Measurements from ENCODE around the gene RUNX1.

The RUNX1 gene

DNA sequence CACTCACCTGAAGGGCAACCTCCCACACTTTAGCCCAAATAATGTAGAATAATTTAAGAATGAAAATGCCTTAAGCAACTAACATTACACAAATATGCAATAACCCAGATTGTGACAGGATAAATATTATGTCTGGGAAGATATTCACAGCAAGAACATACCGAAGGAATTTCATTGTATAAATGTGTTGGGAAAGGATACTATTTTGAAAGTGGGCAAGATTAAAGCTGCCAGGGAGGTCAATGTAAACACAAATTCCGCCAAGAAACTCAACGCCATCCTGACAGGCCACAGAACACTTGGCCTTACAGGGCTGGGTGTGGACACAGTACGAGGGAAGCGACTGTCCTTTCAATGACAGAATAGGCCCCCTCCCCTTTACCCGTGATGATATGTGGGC, 173.3 kb downstream of the RUNX1 start:
- DNase-seq, result no peak
- TF ChIP-seq GATA1 (IDR thresholded peaks at IDR 0.05; ENCODE audit: low read depth, low read length) (no peak), POLR2A (IDR thresholded peaks at IDR 0.05; ENCODE audit: low read length) (no peak)

DNA sequence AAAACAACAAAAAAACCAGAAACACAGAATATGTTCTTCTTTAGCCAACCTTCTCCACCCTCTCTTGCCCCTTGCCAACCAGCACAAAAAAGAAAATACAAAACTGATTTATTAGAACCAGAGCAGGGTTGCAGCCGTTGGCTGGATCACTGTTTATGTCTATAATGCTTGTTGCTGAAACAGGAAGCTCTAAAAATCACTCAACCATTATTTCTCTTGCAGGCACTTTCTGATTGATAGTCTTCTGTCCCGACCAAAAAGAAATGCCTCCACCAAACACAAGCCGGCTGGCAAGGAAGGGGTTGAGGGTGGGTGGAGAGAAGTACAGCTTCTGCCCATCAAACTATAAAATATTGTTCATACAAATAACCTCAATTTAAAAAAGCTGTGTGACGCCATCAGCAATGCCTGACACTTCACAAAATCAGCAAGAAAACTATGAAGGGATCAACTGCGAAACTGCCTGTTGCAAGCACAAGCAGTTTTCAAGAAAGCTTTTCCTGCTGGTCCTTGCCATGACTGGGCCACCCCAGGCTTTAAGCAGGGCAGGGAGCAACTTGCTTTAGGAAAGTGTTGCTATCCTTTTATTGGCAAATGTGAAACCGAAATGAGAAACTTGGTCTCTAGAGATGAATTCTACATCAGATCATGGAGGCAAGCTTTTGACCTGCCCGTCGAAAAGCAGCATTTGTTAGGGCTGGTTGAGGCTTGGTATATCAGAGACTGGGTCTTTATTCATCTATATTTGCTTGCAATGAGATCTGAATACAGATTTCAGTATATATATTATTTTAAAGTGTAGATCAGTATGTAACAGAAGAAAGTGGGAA, 174.2 kb downstream of the RUNX1 start:
- no peak for TF ChIP-seq GATA1 (IDR thresholded peaks at IDR 0.05; ENCODE audit: low read depth, low read length)
- TF ChIP-seq POLR2A (IDR thresholded peaks at IDR 0.05; ENCODE audit: low read length), result no peak
- DNase-seq, result no peak

DNA sequence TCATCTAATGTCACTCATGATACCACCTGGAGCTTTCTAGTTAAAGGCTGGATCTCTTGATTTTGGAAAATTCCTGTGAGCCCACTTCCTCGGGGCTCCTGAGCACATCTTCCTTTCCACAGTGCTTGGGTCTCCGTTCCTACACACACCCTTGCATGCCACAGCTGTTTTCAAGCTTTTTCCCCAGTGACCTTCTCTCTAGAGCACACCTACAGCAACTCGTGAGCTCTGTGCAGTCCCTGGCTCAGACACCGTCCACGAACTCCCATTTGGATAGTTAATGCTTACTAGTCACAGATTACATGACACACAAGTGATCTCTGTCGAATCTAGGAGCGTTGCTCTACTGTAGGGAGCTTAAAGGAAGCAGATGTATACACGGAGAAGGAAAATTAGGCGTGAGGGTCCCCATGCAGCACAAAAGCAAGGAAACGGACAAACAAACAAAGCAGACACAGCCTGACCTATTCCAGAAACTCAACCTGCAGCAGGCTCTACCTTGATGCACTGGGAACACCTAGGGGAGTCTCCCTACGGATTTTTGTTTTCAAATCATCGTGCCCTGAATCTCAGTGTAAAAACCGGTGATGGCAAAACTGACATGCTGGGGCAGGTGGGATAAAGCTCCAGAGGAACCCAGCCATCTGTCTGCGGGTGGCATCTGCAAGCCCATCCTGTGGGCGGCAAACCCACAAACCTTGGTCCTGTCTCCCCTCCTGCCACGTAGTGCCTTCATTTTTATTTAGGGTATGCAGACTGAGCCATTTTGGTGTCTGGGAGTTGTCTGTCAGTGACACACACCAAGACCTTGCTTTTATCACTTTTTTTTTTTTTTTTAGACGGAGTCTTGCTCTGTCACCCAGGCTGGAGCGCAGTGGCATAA, 177.8 kb downstream of the RUNX1 start:
- TF ChIP-seq GATA1 (IDR thresholded peaks at IDR 0.05; ENCODE audit: low read depth, low read length) (no peak), POLR2A (IDR thresholded peaks at IDR 0.05; ENCODE audit: low read length) (no peak)
- DNase-seq, result no peak

DNA sequence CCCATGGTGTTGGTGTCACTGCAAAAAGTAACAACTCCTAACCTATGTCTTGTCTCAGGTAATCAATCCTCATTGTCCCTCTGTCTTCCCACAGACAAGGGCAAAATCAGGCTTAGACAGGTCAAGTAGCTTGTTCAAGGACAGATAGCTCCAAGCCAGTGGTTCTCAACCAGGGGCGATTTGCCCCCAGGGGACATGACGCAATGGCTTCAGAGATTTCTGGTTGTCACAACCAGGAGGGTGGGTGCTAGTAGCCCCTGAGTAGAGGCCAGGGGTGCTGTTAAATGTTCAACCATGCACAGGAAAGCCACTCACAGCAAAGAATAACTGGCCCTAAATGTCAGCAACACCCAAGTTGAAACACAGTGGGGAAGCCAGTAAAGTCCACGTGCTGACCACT, 178.9 kb downstream of the RUNX1 start:
- no peak for DNase-seq
- TF ChIP-seq GATA1 (IDR thresholded peaks at IDR 0.05; ENCODE audit: low read depth, low read length), result no peak
- no peak for TF ChIP-seq POLR2A (IDR thresholded peaks at IDR 0.05; ENCODE audit: low read length)

GRCh38 chr21:34869545-34869944, 179.6 kb downstream of the RUNX1 start:
- no peak for DNase-seq
- TF ChIP-seq POLR2A (IDR thresholded peaks at IDR 0.05; ENCODE audit: low read length) (no peak), GATA1 (IDR thresholded peaks at IDR 0.05; ENCODE audit: low read depth, low read length) (no peak)

- DNase-seq, result no peak
- no peak for TF ChIP-seq GATA1 (IDR thresholded peaks at IDR 0.05; ENCODE audit: low read depth, low read length)
- no peak for TF ChIP-seq POLR2A (IDR thresholded peaks at IDR 0.05; ENCODE audit: low read length)
Measured at GRCh38 chr21:34867785-34868184, 181.3 kb downstream of the RUNX1 start.

- TF ChIP-seq POLR2A (IDR thresholded peaks at IDR 0.05; ENCODE audit: low read length), result no peak
- TF ChIP-seq GATA1 (IDR thresholded peaks at IDR 0.05; ENCODE audit: low read depth, low read length), result no peak
- DNase-seq, result peak; percentile 22 to 33
Measured at GRCh38 chr21:34865400-34866241, 183.5 kb downstream of the RUNX1 start.

DNA sequence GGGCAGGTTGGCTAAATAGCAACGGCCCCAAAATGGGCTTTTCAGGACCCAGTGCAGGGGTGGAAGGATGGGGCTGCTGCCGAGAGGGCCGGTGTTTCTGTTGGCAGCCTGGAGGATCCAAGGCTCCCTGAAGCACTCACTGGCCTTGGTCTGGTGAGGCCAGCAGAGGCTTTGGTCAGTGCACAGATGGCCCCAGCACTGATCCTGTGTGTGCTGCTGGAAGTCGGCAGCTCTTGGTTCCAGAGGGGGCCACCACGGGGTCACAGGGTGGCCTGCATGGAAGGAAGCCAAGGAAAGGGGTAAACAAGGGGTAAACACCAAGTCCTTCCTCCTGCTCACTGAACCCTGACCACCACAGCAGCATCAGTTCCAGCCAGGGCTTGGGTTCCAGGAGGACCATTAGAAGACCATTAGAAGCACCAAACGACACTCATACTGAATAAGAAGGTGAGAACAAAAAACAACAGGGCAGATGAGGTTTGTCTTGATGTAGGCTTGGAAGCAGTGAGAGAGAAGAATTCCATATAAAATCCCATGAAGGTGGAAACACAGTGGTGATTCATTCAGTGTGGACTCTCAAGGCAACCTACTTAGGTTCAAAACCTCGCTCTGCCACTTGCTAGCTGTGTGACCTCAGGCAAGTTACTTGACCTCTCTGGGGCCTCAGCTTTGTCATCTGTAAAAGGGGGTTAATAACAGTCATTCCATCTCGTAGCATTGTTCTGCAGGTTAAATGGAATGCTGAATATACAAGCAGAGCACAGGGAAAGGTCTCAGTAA, 184.5 kb downstream of the RUNX1 start:
- no peak for TF ChIP-seq POLR2A (IDR thresholded peaks at IDR 0.05; ENCODE audit: low read length)
- no peak for DNase-seq

GRCh38 chr21:34862951-34863350, 186.2 kb downstream of the RUNX1 start:
- no peak for DNase-seq
- TF ChIP-seq POLR2A (IDR thresholded peaks at IDR 0.05; ENCODE audit: low read length), result no peak
- no peak for TF ChIP-seq GATA1 (IDR thresholded peaks at IDR 0.05; ENCODE audit: low read depth, low read length)

DNA sequence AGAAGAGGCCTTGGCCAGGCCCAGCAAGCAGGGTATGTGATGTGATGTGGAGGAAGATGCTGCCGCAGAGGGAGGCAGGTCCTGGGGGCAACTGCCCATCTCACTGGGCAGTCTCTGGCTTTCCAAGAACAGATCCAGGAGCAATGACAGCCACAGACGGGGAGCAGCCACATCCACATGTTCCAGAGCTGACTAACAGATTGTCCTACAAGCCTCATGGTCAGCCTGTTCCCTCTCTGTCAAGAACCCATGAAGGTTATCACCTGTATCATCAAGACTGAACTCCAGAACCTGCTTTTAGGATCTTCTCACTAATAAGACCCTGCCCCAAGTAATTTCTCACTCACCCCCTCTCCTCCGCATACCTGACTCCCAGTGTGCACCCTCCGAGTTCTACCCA, 187.8 kb downstream of the RUNX1 start:
- no peak for DNase-seq
- TF ChIP-seq GATA1 (IDR thresholded peaks at IDR 0.05; ENCODE audit: low read depth, low read length) (no peak), POLR2A (IDR thresholded peaks at IDR 0.05; ENCODE audit: low read length) (no peak)

DNA sequence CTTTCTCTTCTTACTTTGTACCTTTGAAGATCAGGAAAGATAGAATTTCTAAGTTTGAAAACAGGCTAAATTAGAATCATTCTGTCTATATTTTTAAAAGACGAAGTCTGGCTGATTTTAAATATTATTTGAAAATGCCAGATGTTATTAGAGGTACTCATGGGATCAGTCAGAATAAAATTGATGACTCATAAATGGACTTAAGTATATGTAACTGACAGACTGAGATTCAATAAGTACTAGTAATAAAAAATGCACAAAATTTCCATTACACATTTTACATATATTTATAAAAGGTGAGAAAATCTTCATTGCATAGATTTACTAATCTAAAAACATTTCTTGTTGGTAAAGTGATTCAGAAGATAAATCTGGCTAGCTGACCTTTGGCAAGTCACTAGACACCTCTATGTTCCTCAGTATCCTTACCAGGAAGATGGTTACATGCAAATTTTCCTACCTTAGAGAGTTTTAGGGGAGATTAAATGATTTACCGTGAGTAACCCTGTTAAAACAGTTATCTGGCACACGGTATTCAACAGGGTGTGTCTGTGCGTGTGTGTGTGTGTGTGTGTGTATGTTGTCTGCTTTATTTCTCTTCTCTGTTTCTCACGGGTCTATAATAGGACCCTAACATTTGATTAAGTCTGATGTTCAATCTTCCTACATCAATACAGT, 189.0 kb downstream of the RUNX1 start:
- no peak for DNase-seq
- TF ChIP-seq POLR2A (IDR thresholded peaks at IDR 0.05; ENCODE audit: low read length) (no peak), GATA1 (IDR thresholded peaks at IDR 0.05; ENCODE audit: low read depth, low read length) (no peak)

DNA sequence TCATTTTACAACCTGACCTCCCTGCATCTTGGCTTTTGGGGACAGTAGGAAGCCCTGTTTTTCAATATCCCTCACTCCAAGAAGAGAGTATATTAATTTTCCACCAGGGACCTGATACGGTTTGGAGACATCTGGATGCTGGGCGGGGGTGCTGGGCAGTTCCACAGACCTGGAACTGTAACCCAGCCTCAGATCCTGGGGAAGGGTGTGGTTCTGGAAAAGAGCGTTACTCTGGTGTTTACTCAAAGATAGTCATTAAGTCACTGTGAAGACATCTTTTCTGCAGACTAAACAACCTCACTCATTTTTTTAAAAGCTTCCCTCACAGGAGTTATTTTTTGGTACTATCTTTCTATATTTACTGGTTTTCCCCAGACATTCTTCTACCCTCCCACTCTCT, 190.5 kb downstream of the RUNX1 start:
- no peak for DNase-seq
- TF ChIP-seq GATA1 (IDR thresholded peaks at IDR 0.05; ENCODE audit: low read depth, low read length), result no peak
- no peak for TF ChIP-seq POLR2A (IDR thresholded peaks at IDR 0.05; ENCODE audit: low read length)

GRCh38 chr21:34857874-34858273, 191.2 kb downstream of the RUNX1 start:
- TF ChIP-seq GATA1 (IDR thresholded peaks at IDR 0.05; ENCODE audit: low read depth, low read length) (no peak), POLR2A (IDR thresholded peaks at IDR 0.05; ENCODE audit: low read length) (no peak)
- DNase-seq, result no peak

All from erythroblast (primary cell).